ENCODE data around the gene SLC6A13. TPM values are rescaled to one million over a fixed set of nuclear protein-coding genes. Genes with fewer than 3 reads are reported as not detected.

SLC6A13 gene
- total RNA-seq, 1 donor from 2014 or later, result not detected

- H3K27me3 ChIP-seq (ENCODE audit: control insufficient read depth, insufficient read depth, low read length), result peaks cover 30% of the 10 kb centered on the region
- no peak overlapping the region for H3K4me3 ChIP-seq (ENCODE audit: low read depth, low read length)
- TF ChIP-seq CTCF (IDR thresholded peaks at IDR 0.05; ENCODE audit: insufficient read depth, low read length, poor library complexity, severe bottlenecking), result no peak
- DNase-seq (ENCODE audit: low read depth), result no peak
- H3K36me3 ChIP-seq (ENCODE audit: control insufficient read depth, insufficient read depth, low read length), result no peaks in the 10 kb centered on the region
Observed at GRCh38 chr12:210277-211141, 52.1 kb downstream of the SLC6A13 start.

- Histone ChIP-seq H3K4me3 (ENCODE audit: low read depth, low read length) (no peak overlapping the region), H3K36me3 (ENCODE audit: control insufficient read depth, insufficient read depth, low read length) (no peaks in the 10 kb centered on the region), H3K27me3 (ENCODE audit: control insufficient read depth, insufficient read depth, low read length) (peaks cover 25% of the 10 kb centered on the region)
- no peak for TF ChIP-seq CTCF (IDR thresholded peaks at IDR 0.05; ENCODE audit: insufficient read depth, low read length, poor library complexity, severe bottlenecking)
- no peak for DNase-seq (ENCODE audit: low read depth)
Observed at GRCh38 chr12:209851-210250, 52.8 kb downstream of the SLC6A13 start.

- Histone ChIP-seq H3K36me3 (ENCODE audit: control insufficient read depth, insufficient read depth, low read length) (no peaks in the 10 kb centered on the region), H3K27me3 (ENCODE audit: control insufficient read depth, insufficient read depth, low read length) (peaks cover 27% of the 10 kb centered on the region), H3K4me3 (ENCODE audit: low read depth, low read length) (no peak overlapping the region)
- DNase-seq (ENCODE audit: low read depth), result no peak
- no peak for TF ChIP-seq CTCF (IDR thresholded peaks at IDR 0.05; ENCODE audit: insufficient read depth, low read length, poor library complexity, severe bottlenecking)
Observed at GRCh38 chr12:209246-209645, 53.4 kb downstream of the SLC6A13 start.

- no peak overlapping the region for H3K4me3 ChIP-seq (ENCODE audit: low read depth, low read length)
- no peak for TF ChIP-seq CTCF (IDR thresholded peaks at IDR 0.05; ENCODE audit: insufficient read depth, low read length, poor library complexity, severe bottlenecking)
- H3K36me3 ChIP-seq (ENCODE audit: control insufficient read depth, insufficient read depth, low read length), result no peaks in the 10 kb centered on the region
- no peak for DNase-seq (ENCODE audit: low read depth)
- peaks cover 27% of the 10 kb centered on the region for H3K27me3 ChIP-seq (ENCODE audit: control insufficient read depth, insufficient read depth, low read length)
Observed at GRCh38 chr12:208813-209212, 53.8 kb downstream of the SLC6A13 start.

GRCh38 chr12:207804-208203 is 54.8 kb downstream of the SLC6A13 start:
- no peak for DNase-seq (ENCODE audit: low read depth)
- Histone ChIP-seq H3K4me3 (ENCODE audit: low read depth, low read length) (no peak overlapping the region), H3K27me3 (ENCODE audit: control insufficient read depth, insufficient read depth, low read length) (peaks cover 24% of the 10 kb centered on the region), H3K36me3 (ENCODE audit: control insufficient read depth, insufficient read depth, low read length) (no peaks in the 10 kb centered on the region)
- no peak for TF ChIP-seq CTCF (IDR thresholded peaks at IDR 0.05; ENCODE audit: insufficient read depth, low read length, poor library complexity, severe bottlenecking)
